Thoracic aorta (tissue), 2 donors: Measurements from ENCODE around the gene ASIC2. TPM values are rescaled to one million over a fixed set of nuclear protein-coding genes. Genes with fewer than 3 reads are reported as not detected.

Experiments
- ATAC-seq: fragments of 150-250 bp; one replicate; pipeline ENCODE4 v1.8.0; 2017; ENCODE audit warnings: low read depth; ENCODE audit not compliant: insufficient number of reproducible peaks, low FRiP score
- DNase-seq: peaks from one replicate; pipeline ENCODE4 v3.0.0-alpha.2; 2020; ENCODE audit warnings: low spot score
- H3K27ac ChIP-seq, 2 donors: fragments of 200-600 bp; sonication (generic); 1 replicate in 1 of 2; 2 replicates in 1 of 2; pipeline ENCODE4 v1.5.1; 2016; ENCODE audit warnings: mild to moderate bottlenecking in 2 of 2, moderate library complexity in 2 of 2
- H3K27me3 ChIP-seq: fragments of 200-600 bp; sonication (generic); replicated peaks from 2 replicates; pipeline ENCODE4 v1.6.0; 2016; ENCODE audit warnings: mild to moderate bottlenecking; ENCODE audit not compliant: insufficient read depth
- H3K36me3 ChIP-seq: fragments of 200-600 bp; sonication (generic); one replicate; pipeline ENCODE4 v1.5.1; 2016
- H3K4me1 ChIP-seq, 2 donors: fragments of 200-600 bp; sonication (generic); 1 replicate in 1 of 2; 2 replicates in 1 of 2; pipeline versions ENCODE4 v1.5.1 to v1.6.0; 2016; ENCODE audit warnings: low read depth in 2 of 2, mild to moderate bottlenecking in 1 of 2; ENCODE audit not compliant: control insufficient read depth in 1 of 2
- H3K4me3 ChIP-seq: fragments of 200-600 bp; sonication (generic); 2 replicates; pipeline ENCODE4 v1.5.1; 2016; ENCODE audit warnings: mild to moderate bottlenecking
- H3K9me3 ChIP-seq: fragments of 200-600 bp; sonication (generic); 2 replicates; pipeline ENCODE4 v1.5.1; 2016
- CTCF ChIP-seq: fragments of 200-600 bp; sonication (generic); IDR thresholded peaks from one replicate; pipeline ENCODE4 v1.5.1; 2019; ENCODE audit warnings: antibody characterized with exemption
- total RNA-seq, 2 donors: library from RNA; depleted of rRNA; stranded (reverse); fragments of >200 nt; gene quantifications; one replicate each; pipeline versions ENCODE4 v1.1.0 to v1.2.3, GENCODE V29; 2016

ASIC2 gene
- total RNA-seq, 2 donors from 2014 or later, result 0.54 to 1.1 TPM

GRCh38 chr17:33239702-33240101, 53.4 kb downstream of the ASIC2 start:
- no peak for TF ChIP-seq CTCF
- H3K27me3 ChIP-seq, result no peaks in the 10 kb centered on the region

GRCh38 chr17:33234930-33235685, 58.0 kb downstream of the ASIC2 start:
- DNase-seq (peak; percentile 67), ATAC-seq (peak; percentile 95)
- H3K9me3 ChIP-seq, result no peaks in the 10 kb centered on the region
- H3K4me1 ChIP-seq, result peaks cover 6 to 20% of the 10 kb centered on the region in 2 donors
- peak overlapping the region in 1 of 2 donors; percentile 56 for H3K27ac ChIP-seq
- H3K27me3 ChIP-seq, result no peaks in the 10 kb centered on the region
- H3K36me3 ChIP-seq, result no peaks in the 10 kb centered on the region
- no peak overlapping the region for H3K4me3 ChIP-seq
- no peak for TF ChIP-seq CTCF

More at GRCh38 chr17:33239702-33240101, 53.4 kb downstream of the ASIC2 start:
- DNase-seq (no peak), ATAC-seq (no peak)
- Histone ChIP-seq H3K36me3 (no peaks in the 10 kb centered on the region), H3K27ac (no peak overlapping the region), H3K4me3 (no peak overlapping the region), H3K4me1 (peaks cover 6 to 13% of the 10 kb centered on the region in 2 donors), H3K9me3 (no peaks in the 10 kb centered on the region)

DNA sequence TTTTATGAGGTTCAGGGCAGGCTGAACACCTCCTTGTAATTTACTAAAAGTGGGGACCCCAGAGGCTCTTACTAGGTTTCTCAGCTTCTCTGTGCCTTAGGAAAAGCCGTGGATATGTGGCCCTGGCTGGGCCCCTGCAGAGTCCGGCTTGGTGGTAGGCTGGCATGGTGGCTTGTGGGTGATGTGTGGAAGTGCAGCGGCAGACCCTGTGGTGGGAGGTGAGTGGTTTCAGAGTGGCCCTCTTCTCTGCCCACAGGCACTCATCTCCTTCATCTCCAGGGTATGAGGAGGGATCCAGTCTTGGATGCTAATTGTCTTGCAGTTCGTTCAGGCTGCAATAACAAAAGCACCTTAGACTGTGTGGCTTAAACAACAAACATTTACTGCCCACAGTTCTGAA, 58.9 kb downstream of the ASIC2 start:
- no peak for ATAC-seq
- Histone ChIP-seq H3K27ac (no peak overlapping the region), H3K9me3 (no peaks in the 10 kb centered on the region), H3K36me3 (no peaks in the 10 kb centered on the region), H3K27me3 (no peaks in the 10 kb centered on the region), H3K4me3 (no peak overlapping the region), H3K4me1 (peaks cover 6 to 20% of the 10 kb centered on the region in 2 donors)
- no peak for DNase-seq
- TF ChIP-seq CTCF, result no peak

DNA sequence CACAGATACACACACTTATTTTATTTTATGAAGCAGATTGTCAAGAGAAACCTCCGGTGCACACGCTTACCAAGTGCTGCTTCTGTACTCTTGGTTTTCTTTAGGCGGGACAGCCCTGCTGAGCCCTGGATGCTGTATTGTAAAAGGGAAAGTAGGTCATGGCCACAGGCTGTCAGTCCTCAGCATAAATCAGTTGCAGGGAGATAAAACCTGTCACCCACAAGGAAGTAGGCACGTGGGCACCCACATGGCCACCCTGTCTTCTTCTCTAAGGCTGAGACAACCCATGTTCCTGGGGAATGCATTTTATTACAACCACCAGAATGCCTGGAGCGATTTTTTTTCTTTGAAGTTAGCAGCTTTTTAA, 59.3 kb downstream of the ASIC2 start:
- no peaks in the 10 kb centered on the region for H3K9me3 ChIP-seq
- H3K4me3 ChIP-seq, result no peak overlapping the region
- no peak for DNase-seq
- no peak for TF ChIP-seq CTCF
- no peak for ATAC-seq
- peaks cover 6 to 20% of the 10 kb centered on the region in 2 donors for H3K4me1 ChIP-seq
- no peaks in the 10 kb centered on the region for H3K27me3 ChIP-seq
- H3K27ac ChIP-seq, result no peak overlapping the region
- no peaks in the 10 kb centered on the region for H3K36me3 ChIP-seq

GRCh38 chr17:33229499-33229898, 63.6 kb downstream of the ASIC2 start:
- Histone ChIP-seq H3K9me3 (no peaks in the 10 kb centered on the region), H3K4me1 (peaks cover 0 to 5% of the 10 kb centered on the region in 2 donors), H3K4me3 (no peak overlapping the region), H3K27ac (no peak overlapping the region), H3K36me3 (no peaks in the 10 kb centered on the region), H3K27me3 (no peaks in the 10 kb centered on the region)
- ATAC-seq (no peak), DNase-seq (no peak)
- no peak for TF ChIP-seq CTCF
